HepG2 (cell line): ENCODE measurements around the gene GPR143. TPM values are rescaled to one million over a fixed set of nuclear protein-coding genes. Genes with fewer than 3 reads are reported as not detected.

Experiments used
- ATAC-seq: fragments of 200-7000 bp; cut with Tn5 transposase; 3 replicates; pipeline ENCODE4 v1.9.1; 2020; ENCODE audit warnings: mild to moderate bottlenecking, moderate library complexity
- BruUV-seq: library from RNA; stranded (reverse); fragments of 400-500 nt; replicated peaks from 2 replicates; lab custom pipeline; 2021; lab: Mats Ljungman, UMichigan
- CTCF ChIA-PET: fragments of 300-600 bp; formaldehyde crosslinking; extraction: SDS; loops from one replicate; lab custom pipeline; 2021; ENCODE audit warnings: low total read pairs, inconsistent platforms, low intra/inter-chr PET ratio; lab: Yijun Ruan, JAX
- POLR2A ChIA-PET: fragments of 350-600 bp; sonication (Branson Sonifier 250); formaldehyde crosslinking; loops from one replicate; lab custom pipeline; 2020; ENCODE audit warnings: antibody characterized with exemption, inconsistent platforms; lab: Yijun Ruan, JAX
- DNase-seq: peaks from one replicate; pipeline ENCODE4 v3.0.0-alpha.2; 2015; ENCODE audit warnings: low spot score
- FAIRE-seq: peaks from 3 replicates; lab custom pipeline; 2011; peaks lifted over from hg19 to GRCh38; lab: Jason Lieb, UNC
- H2AFZ ChIP-seq: one replicate; pipeline ENCODE4 v1.6.1; 2011; ENCODE audit warnings: low read length, inconsistent platforms
- H3K27ac ChIP-seq: fragments of 300-600 bp; 3 replicates; pipeline ENCODE4 v1.8.0; 2011; ENCODE audit warnings: mixed run types, mild to moderate bottlenecking, mixed read lengths, low read length, inconsistent platforms; ENCODE audit not compliant: insufficient read depth; ENCODE audit errors: extremely low read length
- H3K27me3 ChIP-seq, 2 experiments: fragments of 200-600 bp in 1 of 2; 2 replicates in 1 of 2; 3 replicates in 1 of 2; pipeline versions ENCODE4 v1.6.0 to v1.8.0; 2011; ENCODE audit warnings: low read length in 2 of 2, mild to moderate bottlenecking in 2 of 2, moderate library complexity in 2 of 2, inconsistent platforms in 1 of 2; ENCODE audit not compliant: insufficient read depth in 2 of 2, control insufficient read depth in 1 of 2
- H3K36me3 ChIP-seq, 2 experiments: fragments of 200-600 bp in 1 of 2; replicated peaks in 1 of 2; 2 replicates in 1 of 2; 3 replicates in 1 of 2; pipeline versions ENCODE4 v1.5.1 to v1.8.0; 2011; ENCODE audit warnings: low read length in 2 of 2, inconsistent platforms in 1 of 2; ENCODE audit not compliant: insufficient read depth in 2 of 2, control insufficient read depth in 1 of 2
- H3K4me1 ChIP-seq: 2 replicates; pipeline ENCODE4 v1.5.1; 2012; ENCODE audit warnings: low read length, inconsistent platforms; ENCODE audit not compliant: insufficient read depth
- H3K4me2 ChIP-seq: 2 replicates; pipeline ENCODE4 v1.6.0; 2011; ENCODE audit warnings: low read depth, low read length, inconsistent platforms
- H3K4me3 ChIP-seq, 3 experiments: fragments of 200-600 bp in 1 of 3; sonication (generic), shearing (Covaris generic) in 1 of 3; replicated peaks in 1 of 3; 2 replicates each; pipeline ENCODE4 v1.5.1; 2011 to 2016; ENCODE audit warnings: low read length in 3 of 3, inconsistent platforms in 2 of 3, low read depth in 2 of 3, mild to moderate bottlenecking in 2 of 3, control low read depth in 1 of 3, mixed read lengths in 1 of 3; ENCODE audit not compliant: insufficient read depth in 1 of 3
- H3K79me2 ChIP-seq: one replicate; pipeline ENCODE4 v1.6.1; 2011; ENCODE audit warnings: low read length, inconsistent platforms; ENCODE audit not compliant: insufficient read depth
- H3K9ac ChIP-seq: 2 replicates; pipeline ENCODE4 v1.6.0; 2011; ENCODE audit warnings: mild to moderate bottlenecking, low read depth, low read length, inconsistent platforms; ENCODE audit not compliant: insufficient read depth
- H3K9me3 ChIP-seq: 2 replicates; pipeline ENCODE4 v1.5.1; 2012; ENCODE audit warnings: mild to moderate bottlenecking, low read length
- H4K20me1 ChIP-seq: 2 replicates; pipeline ENCODE4 v1.6.0; 2011; ENCODE audit warnings: inconsistent platforms, mild to moderate bottlenecking, low read length, moderate library complexity; ENCODE audit not compliant: insufficient read depth
- E2F2 ChIP-seq: sonication (generic); formaldehyde crosslinking; IDR thresholded peaks from 2 replicates; pipeline ENCODE4 v1.4.0; 2020; ENCODE audit warnings: missing genetic modification reagents, borderline replicate concordance
- IKZF4 ChIP-seq: sonication (generic); formaldehyde crosslinking; IDR thresholded peaks from 2 replicates; pipeline ENCODE4 v1.5.1; 2020; ENCODE audit warnings: borderline replicate concordance, mild to moderate bottlenecking, low read depth, missing genetic modification reagents; ENCODE audit errors: not compliant biosample characterization
- ZNF256 ChIP-seq: sonication (generic); formaldehyde crosslinking; conservative IDR thresholded peaks from 2 replicates; pipeline ENCODE4 v1.4.0; 2020; ENCODE audit warnings: missing genetic modification reagents
- ZNF317 ChIP-seq: sonication (generic); formaldehyde crosslinking; IDR thresholded peaks from 2 replicates; pipeline ENCODE4 v1.5.0; 2020; ENCODE audit warnings: mild to moderate bottlenecking, missing genetic modification reagents
- ZNF609 ChIP-seq: sonication (generic); formaldehyde crosslinking; IDR thresholded peaks from 2 replicates; pipeline ENCODE4 v1.4.0; 2020; ENCODE audit warnings: mild to moderate bottlenecking, missing genetic modification reagents, borderline replicate concordance
- ZNF773 ChIP-seq: sonication (generic); formaldehyde crosslinking; IDR thresholded peaks from 2 replicates; pipeline ENCODE4 v1.4.0; 2020; ENCODE audit warnings: missing genetic modification reagents, borderline replicate concordance
- WGBS: methylation state at CpG from one replicate; pipeline ENCODE4 v1.1.6; 2017; ENCODE audit warnings: low lambda C conversion rate; 5-methylcytosine and 5-hydroxymethylcytosine counted together
- in situ Hi-C: cut with HindIII; loops from 2 replicates; pipeline ENCODE4 v1.10.0; 2017; ENCODE audit warnings: low pct_unique_long_range_greater_than_20kb; ENCODE audit not compliant: extremely low pct_ligation_motif_present
- intact Hi-C: fragments of 100-400 bp; cut with micrococcal nuclease; formaldehyde crosslinking; loops from one replicate; pipeline ENCODE4 v1.10.0; 2022; ENCODE audit not compliant: unreplicated experiment
- polyA plus RNA-seq, 8 experiments: library from polyadenylated mRNA; depleted of rRNA in 3 of 8; stranded (reverse) in 7 of 8; unstranded in 1 of 8; fragments of >200 nt; fragmentation: Illumina TruSeq in 4 of 8; extraction: Trizol in 4 of 8; gene quantifications; 2 replicates each; pipeline versions ENCODE4 v1.2.1 to v1.2.3, GENCODE V29; 2011 to 2016; ENCODE audit warnings: low read depth in 4 of 8, missing spikeins in 1 of 8, mixed read lengths in 1 of 8; ENCODE audit not compliant: insufficient read depth in 1 of 8
- total RNA-seq, 5 experiments: library from RNA; depleted of rRNA; stranded (reverse); fragments of >200 nt; fragmentation: Illumina TruSeq; extraction: Trizol; gene quantifications; 2 replicates each; pipeline ENCODE4 v1.2.3, GENCODE V29; 2016; ENCODE audit warnings: low read depth in 1 of 5

GPR143 gene
- total and polyA plus RNA-seq, 2 of the 13 experiments (the other 11 are each of a cell fraction or from before 2014, with no cell fraction given), result 0.30 to 0.89 TPM

DNA sequence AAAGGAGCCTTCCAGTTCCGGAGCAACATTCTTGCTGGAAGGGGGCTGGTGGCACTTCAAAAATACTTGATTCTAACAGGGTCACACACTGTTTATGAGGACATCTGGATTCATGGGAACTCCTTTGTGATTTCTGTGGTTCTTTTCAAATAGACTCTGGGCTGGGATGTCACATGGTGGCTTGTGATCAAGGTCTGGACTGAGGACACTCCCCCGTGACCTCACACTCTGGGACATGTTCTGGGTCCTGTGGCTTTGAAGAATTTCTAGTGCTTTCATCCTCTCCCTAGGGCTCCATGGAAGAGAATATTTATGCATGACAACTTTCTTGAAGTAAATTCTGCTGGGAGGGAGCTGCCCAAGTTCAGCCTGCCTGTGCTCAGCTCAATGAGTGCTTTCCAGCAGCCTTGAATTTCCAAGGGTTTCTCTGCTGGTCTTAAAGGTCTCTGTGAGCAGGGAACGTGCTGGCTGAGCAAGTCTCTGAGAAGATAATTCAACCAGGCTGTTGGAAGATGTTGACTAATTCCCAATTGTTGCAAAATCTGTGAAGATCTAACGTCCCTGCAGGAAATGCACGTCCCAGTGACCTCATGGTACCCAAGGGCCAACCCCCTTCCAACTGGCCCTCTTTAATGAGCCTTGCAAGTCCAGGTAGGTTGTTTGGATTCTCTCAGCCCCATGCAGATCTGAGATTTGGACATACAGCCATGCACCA lies 36.3 kb downstream of the GPR143 start:
- no peaks in the 10 kb centered on the region for H3K79me2 ChIP-seq
- ATAC-seq (peak; percentile 79), DNase-seq (peak; percentile 51), FAIRE-seq (peak; percentile 73)
- POLR2A ChIA-PET, result no interaction called here
- no peaks in the 10 kb centered on the region; the same call in 1 of the 2 replicates for H3K9me3 ChIP-seq
- H3K4me2 ChIP-seq, result no peak overlapping the region
- no peaks in the 10 kb centered on the region for H3K36me3 ChIP-seq
- H4K20me1 ChIP-seq, result no peaks in the 10 kb centered on the region
- H3K27ac ChIP-seq, result no peak overlapping the region
- BruUV-seq, result no TSS peak
- no peak overlapping the region for H3K4me3 ChIP-seq
- CTCF ChIA-PET, result no interaction called here
- intact Hi-C loops (no loop called here), in situ Hi-C loops (no loop called here)
- H3K4me1 ChIP-seq, result peaks cover 13% of the 10 kb centered on the region
- TF ChIP-seq IKZF4, result no peak
- TF ChIP-seq ZNF317 (CRISPR knock-in tag), result no peak
- TF ChIP-seq E2F2, result no peak
- no peak for TF ChIP-seq ZNF256 (CRISPR knock-in tag)
- WGBS, result 20% methylated on average over 1 of the region's 5 CpGs
- H2AFZ ChIP-seq, result no peak overlapping the region
- no peaks in the 10 kb centered on the region for H3K27me3 ChIP-seq
- H3K9ac ChIP-seq, result no peak overlapping the region

GRCh38 chrX:9728261-9728660 lies 37.4 kb downstream of the GPR143 start:
- no peak for TF ChIP-seq ZNF609 (CRISPR knock-in tag)
- TF ChIP-seq ZNF773 (CRISPR knock-in tag), result no peak
- Histone ChIP-seq H3K79me2 (no peaks in the 10 kb centered on the region), H3K9me3 (no peaks in the 10 kb centered on the region; the same call in 1 of the 2 replicates), H3K4me1 (peaks cover 13% of the 10 kb centered on the region), H3K27ac (no peak overlapping the region), H3K9ac (no peak overlapping the region), H3K4me2 (no peak overlapping the region), H3K36me3 (no peaks in the 10 kb centered on the region), H3K27me3 (no peaks in the 10 kb centered on the region), H3K4me3 (no peak overlapping the region), H4K20me1 (no peaks in the 10 kb centered on the region), H2AFZ (no peak overlapping the region)
- ChIA-PET CTCF (no interaction called here), POLR2A (no interaction called here)
- ATAC-seq (no peak), FAIRE-seq (no peak), DNase-seq (no peak)
- in situ Hi-C loops, result no loop called here
- WGBS, result 97% methylated on average over 3 of the region's 3 CpGs
- intact Hi-C loops, result no loop called here
- no TSS peak for BruUV-seq
